ENCODE measurements around the gene TMEM217.
A peak's percentile ranks its signal among the peaks of the same experiment; 100 is the strongest.
"Not testable (repeated sequence)": the region's sequence is repeated elsewhere in the genome, so short reads cannot be mapped to it uniquely, and the experiment has no call there.

The TMEM217 gene

GRCh38 chr6:37257634-37258404 is at the start of gene TMEM217, which contains the start of gene TBC1D22B:
TMEM217 (minus strand) TSS chr6:37258144; CDS start chr6:37219030, 39,114 bp downstream.
TBC1D22B (plus strand) TSS chr6:37257772; CDS start chr6:37257918, 146 bp downstream.
- DNase-seq: peak; percentile 92

DNA sequence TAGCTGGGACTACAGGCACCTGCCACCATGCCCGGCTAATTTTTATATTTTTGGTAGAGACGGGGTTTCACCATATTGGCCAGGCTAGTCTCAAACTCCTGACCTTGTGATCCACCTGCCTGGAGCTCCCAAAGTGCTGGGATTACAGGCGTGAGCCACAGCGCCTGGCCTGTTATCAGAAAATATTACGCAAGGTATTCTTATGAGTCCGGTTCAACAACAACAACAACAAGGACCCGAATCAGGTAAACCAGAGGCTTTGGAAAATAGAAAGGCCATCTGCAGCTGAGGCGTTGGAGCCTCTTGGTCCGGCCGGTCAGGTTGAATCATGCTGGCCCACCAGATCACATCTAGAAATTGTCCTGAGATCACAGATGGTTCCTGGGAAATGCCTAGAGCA is 49.5 kb upstream of the TMEM217 start:
- DNase-seq: not testable (repeated sequence)

- DNase-seq: no peak
These were observed 48.8 kb upstream of the TMEM217 start for GRCh38 chr6:37306624-37307222.

GRCh38 chr6:37305841-37306425 is 48.0 kb upstream of the TMEM217 start:
- DNase-seq: no peak

DNA sequence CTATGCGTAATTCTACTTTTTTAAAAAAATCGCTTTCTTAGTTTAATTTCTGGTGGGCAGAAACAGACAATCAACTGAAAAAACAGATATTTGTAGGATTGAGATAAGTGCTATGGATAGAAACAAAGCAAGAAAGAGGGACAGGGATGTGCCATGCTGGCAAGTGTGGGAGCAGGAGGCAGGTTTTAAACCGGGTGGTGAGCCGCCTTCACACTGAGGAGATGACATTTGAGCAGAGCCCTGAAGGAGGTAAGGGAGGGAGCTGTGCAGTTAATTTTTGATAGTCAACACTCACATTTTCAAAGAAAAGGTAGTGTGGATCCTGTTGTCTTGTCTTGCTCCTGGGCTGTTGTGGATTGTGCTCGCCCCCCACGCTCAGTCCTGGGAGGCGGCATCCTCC is 46.8 kb upstream of the TMEM217 start:
- DNase-seq: no peak

DNA sequence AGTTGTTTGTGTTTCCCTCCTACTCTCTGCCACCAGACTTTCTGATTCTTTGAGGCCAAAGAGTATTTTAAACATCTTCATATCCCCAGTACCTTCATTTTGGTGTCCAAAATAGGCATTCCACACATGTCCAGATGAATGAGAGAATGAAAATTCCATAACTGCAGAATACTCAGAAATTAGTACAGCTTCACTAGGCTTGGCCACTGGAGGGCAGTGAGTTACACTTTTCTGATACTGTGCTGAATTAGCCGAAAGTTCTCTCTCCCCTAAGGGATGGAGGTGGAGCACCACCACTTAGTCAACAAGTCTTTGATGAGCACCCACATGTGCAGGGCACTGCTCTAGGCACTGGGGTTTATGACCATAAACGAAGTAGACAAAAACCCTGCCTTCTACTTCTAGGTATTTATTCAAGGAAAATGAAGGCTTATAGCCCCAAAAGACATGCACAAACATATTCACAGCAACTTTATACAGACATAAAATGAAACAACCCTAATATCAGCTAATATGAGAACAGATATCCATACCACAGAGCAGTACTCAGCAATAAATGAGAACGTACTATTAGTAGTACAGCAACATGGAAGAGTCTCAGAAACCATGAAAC is 46.1 kb upstream of the TMEM217 start:
- DNase-seq: peak; percentile 45

DNA sequence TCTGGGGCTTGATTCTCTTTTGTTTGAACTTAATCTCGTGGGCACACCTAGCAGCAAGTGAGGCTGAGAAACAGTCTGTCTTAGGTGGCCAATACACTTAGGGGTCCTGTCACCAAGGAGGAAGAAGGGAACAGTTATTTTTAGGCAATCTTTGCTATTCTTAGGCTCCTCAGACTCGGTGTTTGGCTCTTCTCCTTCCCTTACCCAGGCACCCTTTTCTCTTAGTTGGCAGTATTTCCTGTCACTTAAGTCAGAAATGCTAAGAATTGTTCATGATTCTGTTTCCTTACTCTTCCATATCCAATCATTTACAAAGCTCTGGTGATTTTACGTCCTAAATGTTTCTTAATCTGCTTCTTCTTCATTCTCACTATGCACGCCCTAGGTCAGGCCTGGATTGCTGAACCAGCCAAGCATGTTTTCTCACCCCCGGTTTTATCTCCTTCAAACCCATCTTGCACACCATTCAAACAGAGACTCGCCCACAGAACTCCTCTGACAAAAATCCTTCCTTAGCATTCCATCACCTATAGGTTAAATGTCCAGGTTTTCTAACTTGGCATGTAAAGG is 45.2 kb upstream of the TMEM217 start:
- no peak for DNase-seq

DNA sequence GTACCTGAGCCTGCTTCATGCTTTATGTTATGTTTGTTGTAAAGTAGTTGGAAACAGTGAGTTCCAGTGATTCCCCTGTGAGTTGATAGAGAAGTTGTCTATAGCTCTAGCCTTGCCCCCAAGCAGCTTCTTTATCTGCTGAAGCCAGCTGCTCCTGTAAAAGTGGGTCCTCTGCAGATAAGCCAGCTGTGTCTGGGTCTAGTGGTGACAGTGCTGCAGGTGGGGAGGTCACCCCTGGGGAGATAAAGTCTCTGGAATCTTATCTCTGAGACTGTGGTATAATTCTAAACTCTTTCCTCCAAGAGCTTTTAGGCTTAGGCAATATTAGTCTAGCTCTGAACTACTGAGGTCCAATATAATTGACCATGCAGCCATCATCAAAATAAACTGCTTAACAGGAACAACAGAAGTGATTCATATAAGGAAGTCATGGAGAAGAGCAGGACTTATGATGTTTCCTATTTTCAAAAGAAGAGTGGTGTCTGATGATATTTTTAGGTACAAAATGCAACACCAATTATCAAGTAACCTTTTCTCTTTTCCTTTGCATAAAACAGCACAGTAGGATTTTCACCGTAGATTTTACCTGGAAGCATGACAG is 44.2 kb upstream of the TMEM217 start:
- DNase-seq: no peak

DNA sequence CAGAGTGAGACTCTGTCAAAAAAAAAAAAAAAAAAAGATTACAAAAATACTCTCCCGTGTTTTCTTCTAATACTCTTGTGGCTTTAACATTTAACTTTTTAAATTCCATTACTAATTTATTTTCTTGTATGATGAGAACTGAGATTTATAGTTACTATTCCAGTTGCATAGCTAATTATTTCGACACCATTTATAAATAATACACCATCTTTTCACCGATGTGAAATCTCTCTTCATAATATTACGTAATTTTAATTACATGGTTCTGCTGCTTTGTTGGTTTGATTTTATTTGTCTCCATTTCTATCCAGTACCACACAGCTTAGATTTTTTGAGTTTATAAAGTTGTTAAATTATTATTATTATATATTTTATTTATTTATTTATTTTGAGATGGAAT is 42.0 kb upstream of the TMEM217 start:
- DNase-seq: no peak

DNA sequence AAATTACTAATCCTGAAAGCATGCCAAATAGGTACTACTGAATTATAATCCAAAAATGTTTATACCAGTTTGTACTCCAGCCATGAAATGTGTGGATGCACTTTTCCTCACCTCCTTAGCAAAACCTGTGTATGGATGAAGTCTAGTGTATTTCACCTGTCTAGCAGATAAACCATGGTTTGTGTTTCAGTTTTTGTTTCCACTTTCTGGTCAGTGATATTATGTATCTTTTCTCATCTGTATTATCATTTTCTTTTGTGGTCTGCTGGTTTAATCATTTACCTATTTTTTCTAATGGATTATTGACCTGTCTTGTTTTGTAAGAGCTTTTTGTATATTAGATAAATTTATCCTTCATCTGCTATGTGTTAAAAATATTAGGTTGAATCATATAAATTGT is 41.0 kb upstream of the TMEM217 start:
- no peak for DNase-seq

- DNase-seq: not testable (repeated sequence)
These were observed 39.7 kb upstream of the TMEM217 start for GRCh38 chr6:37297637-37298036.

DNA sequence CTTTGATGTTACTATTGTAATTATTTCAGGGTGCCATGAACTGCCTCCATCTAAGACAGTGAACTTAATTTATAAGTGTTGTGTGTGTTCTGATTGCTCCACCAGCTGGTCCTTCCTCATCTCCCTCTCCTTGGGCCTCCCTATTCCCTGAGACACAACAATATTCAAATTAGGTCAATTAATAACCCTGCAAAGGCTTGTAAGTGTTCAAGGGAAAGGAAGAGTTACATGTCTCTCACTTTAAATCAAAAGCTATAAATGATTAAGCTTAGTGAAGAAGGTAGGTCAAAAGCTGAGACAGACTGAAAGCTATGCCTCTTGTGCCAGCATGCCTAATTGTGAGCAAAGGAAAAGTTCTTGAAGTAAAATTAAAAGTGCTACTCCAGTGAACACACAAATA is 35.5 kb upstream of the TMEM217 start:
- DNase-seq: no peak

- no peak for DNase-seq
These were observed 32.0 kb upstream of the TMEM217 start for GRCh38 chr6:37289931-37290330.

- no peak for DNase-seq
These were observed 30.3 kb upstream of the TMEM217 start for GRCh38 chr6:37288247-37288646.

DNA sequence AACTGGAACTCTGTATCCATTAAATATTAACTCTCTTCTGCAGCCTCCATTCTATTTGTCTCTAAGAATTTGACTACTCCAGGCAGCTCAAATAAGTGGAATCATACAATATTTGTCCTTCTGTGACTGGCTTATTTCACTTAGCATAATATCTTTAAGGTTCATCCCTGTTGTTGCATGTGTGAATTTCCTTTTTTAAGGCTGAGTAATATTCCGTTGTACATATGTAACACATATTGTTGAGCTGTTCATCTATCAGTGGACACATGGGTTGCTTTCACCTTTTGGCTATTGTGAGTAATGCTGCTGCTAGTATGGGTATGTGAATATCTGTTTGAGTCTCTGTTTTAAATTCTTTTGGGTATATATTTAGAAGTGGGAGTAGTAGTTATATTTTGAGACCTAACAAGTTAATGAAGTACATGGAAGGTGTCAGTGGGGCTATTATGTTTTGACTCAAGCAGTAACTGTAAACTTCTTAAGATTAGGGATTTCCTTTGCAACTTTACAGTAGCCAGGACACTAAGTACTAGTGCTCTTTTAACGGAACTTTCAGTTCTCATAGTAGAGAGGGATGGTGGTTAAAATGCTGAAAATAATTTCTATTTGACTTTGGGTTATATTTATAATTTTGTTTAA is 29.7 kb upstream of the TMEM217 start:
- DNase-seq: no peak

DNA sequence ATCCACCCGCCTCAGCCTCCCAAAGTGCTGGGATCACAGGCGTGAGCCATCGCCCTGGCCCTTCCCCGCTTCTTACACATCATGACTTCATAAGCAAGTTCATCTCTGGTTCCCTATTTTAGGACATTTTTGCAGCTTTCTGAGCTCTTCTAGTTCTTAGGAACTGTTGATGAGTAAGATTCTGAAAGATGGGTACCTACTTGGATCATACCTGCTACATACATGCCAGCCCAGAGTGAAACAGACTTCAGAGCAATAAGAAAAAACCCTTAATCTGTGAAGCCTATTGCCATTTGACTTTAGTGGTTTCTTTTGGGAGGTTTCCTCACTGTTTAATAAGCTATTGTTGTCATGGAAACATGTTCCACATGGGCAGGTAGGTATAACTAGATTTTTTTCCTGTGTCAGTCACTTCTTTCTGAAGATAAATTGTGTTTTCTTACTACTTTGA is 27.9 kb upstream of the TMEM217 start:
- no peak for DNase-seq

GRCh38 chr6:37284781-37285180 is 26.8 kb upstream of the TMEM217 start:
- DNase-seq: no peak

DNA sequence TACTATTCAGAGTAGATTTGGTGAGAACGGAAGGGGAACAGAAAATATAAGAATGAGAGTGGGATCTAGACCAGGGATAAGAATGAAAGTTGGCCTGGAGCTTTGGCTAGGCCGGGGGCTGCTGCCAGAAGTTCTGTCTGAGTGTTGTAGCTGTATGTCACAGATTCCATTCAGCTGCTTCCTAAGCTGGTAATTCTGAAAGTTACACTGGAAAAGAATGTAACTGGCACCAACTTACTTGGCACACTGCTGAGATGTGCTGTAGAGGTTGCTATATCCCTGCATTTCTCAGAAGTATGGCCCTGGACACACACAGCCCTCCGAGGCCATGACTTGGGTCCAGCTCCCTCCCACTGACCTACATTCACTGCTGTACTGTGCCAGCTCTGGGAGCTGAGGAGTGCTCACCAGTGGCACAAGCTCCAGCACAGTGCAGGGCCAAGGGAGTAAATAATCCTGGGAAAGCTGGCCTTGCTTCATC is 25.8 kb upstream of the TMEM217 start:
- DNase-seq: no peak

DNA sequence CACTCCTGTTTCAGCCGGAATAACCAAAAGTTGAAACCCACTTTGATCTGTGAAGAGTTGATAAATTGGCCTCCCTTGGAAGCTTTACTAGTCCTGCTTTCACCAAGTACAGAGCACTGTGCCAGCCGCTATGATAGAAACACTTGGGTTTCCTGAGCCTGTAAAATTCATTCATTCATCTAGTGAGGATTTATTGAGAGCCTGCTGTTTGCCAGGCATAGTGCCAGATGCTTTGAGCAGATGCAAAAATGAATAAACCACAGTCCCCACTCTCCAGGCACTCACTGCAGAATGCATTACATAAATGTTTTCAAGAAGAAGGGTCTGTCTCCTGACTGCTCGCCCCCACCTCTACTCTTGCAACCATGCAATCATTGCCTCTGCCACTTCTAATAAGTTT is 25.3 kb upstream of the TMEM217 start:
- no peak for DNase-seq

DNA sequence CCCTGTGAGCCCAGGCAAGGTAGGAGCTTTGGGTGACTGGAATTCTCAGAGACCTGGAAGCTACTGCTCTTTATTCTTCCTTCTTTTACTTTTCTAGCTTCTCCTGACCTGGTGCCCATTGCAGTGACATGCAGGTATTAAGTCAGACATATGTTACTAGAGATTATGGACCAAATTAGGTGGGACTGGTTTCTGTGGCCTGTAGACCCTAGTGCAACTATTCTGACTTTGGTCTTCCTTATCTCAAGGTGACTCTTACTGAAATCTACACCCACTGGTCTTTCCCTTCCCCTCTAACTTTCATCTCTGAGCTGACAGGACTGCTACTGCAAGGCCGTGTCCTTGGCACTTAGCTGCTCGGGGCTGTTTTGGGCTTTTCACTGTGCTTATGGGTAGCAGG is 24.4 kb upstream of the TMEM217 start:
- DNase-seq: no peak

- no peak for DNase-seq
These were observed 22.4 kb upstream of the TMEM217 start for GRCh38 chr6:37280162-37280887.

Measured in fibroblast of skin of right biceps (primary cell).